ENCODE data around the gene DUSP8.

GRCh38 chr11:1598816-1599215 lies 26.7 kb upstream of the DUSP8 start:
- TF ChIP-seq POLR2A (IDR thresholded peaks at IDR 0.05; ENCODE audit: low read length) = no peak
- TF ChIP-seq GATA1 (IDR thresholded peaks at IDR 0.05; ENCODE audit: low read depth, low read length) = no peak
